ENCODE data around the gene MYO9B. TPM values are rescaled to one million over a fixed set of nuclear protein-coding genes. Genes with fewer than 3 reads are reported as not detected.

Gene MYO9B
- total RNA-seq, 1 experiment from 2014 or later: 74.6 TPM

DNA sequence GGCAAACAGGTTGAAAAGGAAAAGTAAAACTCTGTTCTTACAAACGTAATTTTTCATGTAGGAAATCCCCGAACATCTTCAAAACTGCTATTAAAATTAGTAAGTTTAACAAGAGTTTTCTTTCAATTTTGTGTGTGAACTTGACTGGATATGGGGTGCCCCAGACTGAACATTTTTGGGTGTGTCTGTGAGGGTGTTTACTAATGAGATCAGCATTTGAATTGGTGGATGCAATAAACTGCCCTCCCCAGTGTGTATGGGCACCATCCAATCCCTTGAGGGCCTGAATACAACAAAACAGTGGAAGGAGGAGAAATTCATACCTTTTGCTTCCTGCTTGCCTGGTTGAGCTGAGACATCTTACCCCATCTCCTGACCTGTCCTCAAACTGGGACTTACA is 12.1 kb upstream of the MYO9B start:
- ATAC-seq (no peak), DNase-seq (ENCODE audit: low read depth, low spot score) (no peak)
- no TSS peak for BruUV-seq (replicated peaks)
- Histone ChIP-seq H3K9me2 (ENCODE audit: insufficient read depth) (no peaks in the 10 kb centered on the region), H4K20me1 (ENCODE audit: insufficient read depth) (no peaks in the 10 kb centered on the region), H3K4me3 (replicated peaks in 1 of 2; ENCODE audit: low read depth in 1 of 2, low read length in 2 of 2) (no peak overlapping the region), H3K27me3 (ENCODE audit: insufficient read depth, low read length) (no peaks in the 10 kb centered on the region), H3K9me3 (ENCODE audit: control insufficient read depth in 1 of 2, insufficient read depth in 1 of 2, low read depth in 1 of 2, low read length in 2 of 2) (no peaks in the 10 kb centered on the region), H3K4me2 (ENCODE audit: low read length) (no peak overlapping the region), H3K4me1 (ENCODE audit: control insufficient read depth in 1 of 2, insufficient read depth in 2 of 2, low read length in 2 of 2) (0 out of 4 replicates have a peak, but pooled peaks cover 0 to 3% of the 10 kb centered on the region in 2 experiments), H3K36me3 (ENCODE audit: control insufficient read depth in 1 of 2, insufficient read depth in 2 of 2, low read length in 2 of 2) (peaks cover 6 to 35% of the 10 kb centered on the region in 2 experiments), H3K79me2 (ENCODE audit: insufficient read depth, low read length) (peaks cover 46% of the 10 kb centered on the region), H2AFZ (ENCODE audit: low read depth, low read length, poor library complexity, severe bottlenecking) (no peak overlapping the region), H3K9ac (ENCODE audit: low read length) (no peak overlapping the region), H3K27ac (ENCODE audit: low read depth, low read length) (no peak overlapping the region)
- RAD21 ChIA-PET (ENCODE audit: low non-redundant PET in 1 of 2, low total read pairs in 2 of 2, uncharacterized antibody in 2 of 2, unreplicated experiment in 2 of 2): no interaction called here
- intact Hi-C loops (cut with micrococcal nuclease): no loop called here
- POLR2A ChIA-PET: no interaction called here
- no peak for TF ChIP-seq SP1 (IDR thresholded peaks at IDR 0.05; ENCODE audit: low read depth)
- no peak for TF ChIP-seq YY1 (IDR thresholded peaks at IDR 0.05; ENCODE audit: extremely low read depth, insufficient replicate concordance, low read depth, low read length)
- no peak for TF ChIP-seq ZBTB33 (IDR thresholded peaks at IDR 0.05; ENCODE audit: extremely low read depth, insufficient replicate concordance, low read length)
- CTCF ChIA-PET: no interaction called here

- intact Hi-C loops (cut with micrococcal nuclease): no loop called here
- H3K9ac ChIP-seq (ENCODE audit: low read length): no peak overlapping the region
- H3K4me2 ChIP-seq (ENCODE audit: low read length): no peak overlapping the region
- ChIA-PET RAD21 (ENCODE audit: low non-redundant PET in 1 of 2, low total read pairs in 2 of 2, uncharacterized antibody in 2 of 2, unreplicated experiment in 2 of 2) (no interaction called here), CTCF (interaction anchor here (1.1 kb wide), 1 partner anchor 213 kb away, joined by 4 read pairs; no protein-coding TSS in a partner anchor), POLR2A (no interaction called here)
- peaks cover 4 to 20% of the 10 kb centered on the region in 2 experiments; a peak in 2 of 4 replicates for H3K36me3 ChIP-seq (ENCODE audit: control insufficient read depth in 1 of 2, insufficient read depth in 2 of 2, low read length in 2 of 2)
- no peaks in the 10 kb centered on the region for H3K27me3 ChIP-seq (ENCODE audit: insufficient read depth, low read length)
- H3K27ac ChIP-seq (ENCODE audit: low read depth, low read length): no peak overlapping the region
- no peaks in the 10 kb centered on the region for H3K9me3 ChIP-seq (ENCODE audit: control insufficient read depth in 1 of 2, insufficient read depth in 1 of 2, low read depth in 1 of 2, low read length in 2 of 2)
- no peak for ATAC-seq
- no peaks in the 10 kb centered on the region for H3K9me2 ChIP-seq (ENCODE audit: insufficient read depth)
- DNase-seq (ENCODE audit: low read depth, low spot score): no peak
- H4K20me1 ChIP-seq (ENCODE audit: insufficient read depth): no peaks in the 10 kb centered on the region
- no peak overlapping the region for H3K4me3 ChIP-seq (replicated peaks in 1 of 2; ENCODE audit: low read depth in 1 of 2, low read length in 2 of 2)
- BruUV-seq (replicated peaks): no TSS peak
- no peak for TF ChIP-seq RAD21 (IDR thresholded peaks at IDR 0.05; ENCODE audit: low read depth)
- TF ChIP-seq ZFX (IDR thresholded peaks at IDR 0.05): no peak
- no peak for TF ChIP-seq ZBTB33 (IDR thresholded peaks at IDR 0.05; ENCODE audit: extremely low read depth, insufficient replicate concordance, low read length)
- no peak for TF ChIP-seq TCF7L2 (IDR thresholded peaks at IDR 0.05; ENCODE audit: borderline replicate concordance, extremely low read depth, insufficient read depth, insufficient read length)
- TF ChIP-seq EGR1 (IDR thresholded peaks at IDR 0.05; ENCODE audit: low read depth): no peak
- no peak for TF ChIP-seq JUND (IDR thresholded peaks at IDR 0.05)
- TF ChIP-seq POLR2A (IDR thresholded peaks at IDR 0.05; ENCODE audit: borderline replicate concordance, extremely low read depth, insufficient read depth, insufficient read length): no peak
- TF ChIP-seq EZH2 (IDR thresholded peaks at IDR 0.05): no peak
- no peak for TF ChIP-seq YY1 (IDR thresholded peaks at IDR 0.05; ENCODE audit: extremely low read depth, insufficient replicate concordance, low read depth, low read length)
- no peak for TF ChIP-seq MAX (IDR thresholded peaks at IDR 0.05)
- no peak for TF ChIP-seq SP1 (IDR thresholded peaks at IDR 0.05; ENCODE audit: low read depth)
- no peak for TF ChIP-seq POLR2AphosphoS5 (IDR thresholded peaks at IDR 0.05; ENCODE audit: low read depth, low read length)
- peaks cover 47% of the 10 kb centered on the region for H3K79me2 ChIP-seq (ENCODE audit: insufficient read depth, low read length)
- no peak overlapping the region for H2AFZ ChIP-seq (ENCODE audit: low read depth, low read length, poor library complexity, severe bottlenecking)
- peaks cover 3 to 6% of the 10 kb centered on the region in 2 experiments; a peak in 3 of 4 replicates for H3K4me1 ChIP-seq (ENCODE audit: control insufficient read depth in 1 of 2, insufficient read depth in 2 of 2, low read length in 2 of 2)
These were observed 6.4 kb upstream of the MYO9B start for GRCh38 chr19:17069193-17069592.

All from HCT116 (cell line).